ENCODE measurements around the gene ACBD7.

Gene ACBD7

DNA sequence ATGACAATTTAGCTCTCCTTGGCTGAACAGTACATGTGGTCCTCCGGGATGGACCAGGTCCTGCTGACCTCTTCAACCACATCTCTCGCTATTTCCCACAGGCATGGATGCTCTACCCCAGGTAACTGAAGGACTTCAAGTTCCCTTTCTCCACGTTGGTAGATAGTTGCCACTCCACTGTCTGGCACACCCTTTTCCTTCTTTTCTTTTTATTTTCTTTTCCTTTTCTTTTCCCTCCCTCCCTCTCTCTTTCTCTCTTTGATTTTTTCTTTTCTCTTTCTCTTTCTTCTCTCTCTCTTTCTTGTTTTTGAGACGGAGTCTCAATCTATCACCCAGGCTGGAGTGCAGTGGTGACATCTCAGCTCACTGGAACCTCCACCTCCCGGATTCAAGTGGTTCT lies 2.8 kb upstream of the ACBD7 start:
- no peak for DNase-seq (ENCODE audit: low spot score)

GRCh38 chr10:15084502-15084922 lies 4.1 kb downstream of the ACBD7 start:
- DNase-seq (ENCODE audit: low spot score) = no peak

DNA sequence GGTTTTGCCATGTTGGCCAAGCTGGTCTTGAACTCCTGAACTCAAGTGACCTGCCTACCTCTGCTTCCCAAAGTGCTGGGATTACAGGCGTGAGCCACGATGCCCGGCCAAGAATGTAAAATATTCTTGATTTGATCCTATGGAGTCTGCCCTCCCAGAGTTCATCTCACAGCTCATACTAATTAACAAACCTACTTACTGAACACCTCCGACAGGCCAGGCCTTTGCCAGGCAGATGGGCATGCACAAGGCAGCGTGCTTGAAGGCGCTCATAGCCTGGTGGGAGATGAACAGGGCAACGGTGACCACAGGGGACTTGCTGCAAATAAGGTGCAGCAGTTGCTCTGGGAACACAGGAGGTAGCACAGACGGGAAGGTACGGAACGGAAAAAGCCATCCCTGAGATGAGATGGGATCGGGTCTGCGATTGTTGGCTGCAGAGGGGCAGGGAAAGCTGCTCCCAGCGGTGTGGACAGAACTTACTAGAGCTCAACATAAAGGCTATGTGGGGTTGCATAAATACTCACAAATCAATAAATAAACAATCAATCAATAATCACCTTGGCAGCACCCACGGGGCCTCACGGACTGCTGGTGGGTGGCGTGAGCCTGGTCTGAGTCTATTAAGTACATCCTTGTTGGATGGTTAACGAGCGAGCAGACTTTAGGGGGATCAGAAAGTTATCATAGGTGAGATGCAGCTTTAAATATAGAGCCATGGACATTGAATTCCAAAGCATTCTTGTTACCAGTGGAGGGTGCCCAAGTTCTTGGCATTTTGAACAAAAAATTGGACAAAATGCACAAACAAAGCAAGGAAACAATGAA lies 4.7 kb downstream of the ACBD7 start:
- no peak for DNase-seq (ENCODE audit: low spot score)

GRCh38 chr10:15075421-15075820 lies 13.2 kb downstream of the ACBD7 start:
- no peak for DNase-seq (ENCODE audit: low spot score)

- no peak for DNase-seq (ENCODE audit: low spot score)
Observed at GRCh38 chr10:15072358-15072757, 16.2 kb downstream of the ACBD7 start.

GRCh38 chr10:15069230-15069629 lies 19.3 kb downstream of the ACBD7 start:
- no peak for DNase-seq (ENCODE audit: low spot score)

GRCh38 chr10:15068802-15069201 lies 19.8 kb downstream of the ACBD7 start:
- no peak for DNase-seq (ENCODE audit: low spot score)

DNA sequence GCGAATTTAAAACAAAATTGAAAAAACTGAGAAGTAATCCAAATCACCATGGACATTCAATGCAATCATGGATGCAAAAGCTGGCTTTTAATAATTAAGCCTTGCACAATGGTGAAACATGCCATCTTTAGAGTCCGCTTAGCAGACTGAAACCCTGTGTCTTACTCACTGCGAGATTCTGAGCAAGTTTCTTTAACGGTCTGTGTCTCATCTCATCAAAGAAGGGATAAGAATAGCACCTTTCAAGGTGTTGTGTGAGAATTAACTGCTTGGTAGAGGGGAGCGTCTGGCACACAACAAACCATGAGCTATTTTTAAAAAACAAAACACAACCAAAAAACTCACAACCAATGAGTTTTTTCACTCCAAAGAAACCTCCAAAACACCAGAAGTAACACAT lies 21.4 kb downstream of the ACBD7 start:
- no peak for DNase-seq (ENCODE audit: low spot score)

DNA sequence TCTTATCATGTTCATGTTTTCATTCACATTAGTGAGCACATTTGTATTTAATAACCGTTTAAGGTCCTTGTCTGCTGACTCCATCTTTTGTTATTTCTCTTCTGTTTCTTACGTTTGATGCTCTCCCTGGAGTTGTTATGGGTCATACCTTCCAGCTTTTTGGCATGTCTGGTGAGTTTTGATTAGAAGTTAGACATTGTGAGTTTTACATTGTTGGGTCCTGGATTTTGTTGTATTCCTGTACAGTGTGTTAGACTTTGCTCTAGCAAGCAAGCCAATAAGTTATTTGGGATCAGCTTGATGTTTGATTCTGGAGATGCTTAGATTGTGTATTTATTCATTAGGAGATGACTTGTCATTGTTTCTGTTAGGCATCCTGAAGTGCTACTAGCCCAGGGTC lies 27.9 kb downstream of the ACBD7 start:
- DNase-seq (ENCODE audit: low spot score) = no peak

DNA sequence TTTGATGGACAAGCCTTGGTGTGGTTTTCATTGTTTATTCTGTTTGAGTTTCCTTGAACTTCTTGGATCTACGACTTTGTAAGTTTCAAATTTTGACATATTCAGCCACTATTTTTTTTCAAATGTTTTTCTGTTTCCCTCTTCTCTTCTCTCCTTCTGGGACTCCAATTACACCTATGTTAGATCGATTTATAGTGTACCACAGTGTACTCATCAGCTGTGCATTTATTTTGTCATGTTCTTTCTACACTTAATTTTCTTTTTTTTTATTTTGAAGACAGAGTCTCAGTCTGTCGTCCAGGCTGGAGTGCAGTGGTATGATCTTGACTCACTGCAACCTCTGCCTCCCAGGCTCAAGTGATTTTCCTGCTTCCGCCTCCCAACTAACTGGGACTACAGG lies 28.7 kb downstream of the ACBD7 start:
- DNase-seq (ENCODE audit: low spot score) = no peak

- DNase-seq (ENCODE audit: low spot score) = no peak
Observed at GRCh38 chr10:15058689-15059088, 29.9 kb downstream of the ACBD7 start.

- DNase-seq (ENCODE audit: low spot score) = no peak
Observed at GRCh38 chr10:15053061-15053460, 35.5 kb downstream of the ACBD7 start.

- no peak for DNase-seq (ENCODE audit: low spot score)
Observed at GRCh38 chr10:15052121-15052520, 36.5 kb downstream of the ACBD7 start.

GRCh38 chr10:15049533-15049932 lies 39.0 kb downstream of the ACBD7 start:
- no peak for DNase-seq (ENCODE audit: low spot score)

DNA sequence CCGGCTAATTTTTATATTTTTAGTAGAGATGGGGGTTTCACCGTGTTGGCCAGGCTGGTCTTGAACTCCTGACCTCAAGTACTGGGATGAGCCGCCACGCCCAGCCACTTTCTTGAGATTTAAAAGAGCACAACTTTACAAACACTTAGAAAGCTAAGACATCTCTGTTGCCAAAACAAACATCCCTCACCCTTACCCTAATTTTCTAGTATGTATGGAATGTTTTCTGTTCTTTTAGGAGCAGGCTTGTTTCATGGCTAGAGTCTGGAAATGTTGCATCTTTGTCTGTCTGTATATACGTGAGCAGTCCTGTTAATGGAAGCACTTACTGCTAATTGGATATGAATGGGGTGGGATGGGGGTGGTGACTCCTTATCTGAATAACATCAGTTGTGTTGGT lies 42.0 kb downstream of the ACBD7 start:
- no peak for DNase-seq (ENCODE audit: low spot score)

DNA sequence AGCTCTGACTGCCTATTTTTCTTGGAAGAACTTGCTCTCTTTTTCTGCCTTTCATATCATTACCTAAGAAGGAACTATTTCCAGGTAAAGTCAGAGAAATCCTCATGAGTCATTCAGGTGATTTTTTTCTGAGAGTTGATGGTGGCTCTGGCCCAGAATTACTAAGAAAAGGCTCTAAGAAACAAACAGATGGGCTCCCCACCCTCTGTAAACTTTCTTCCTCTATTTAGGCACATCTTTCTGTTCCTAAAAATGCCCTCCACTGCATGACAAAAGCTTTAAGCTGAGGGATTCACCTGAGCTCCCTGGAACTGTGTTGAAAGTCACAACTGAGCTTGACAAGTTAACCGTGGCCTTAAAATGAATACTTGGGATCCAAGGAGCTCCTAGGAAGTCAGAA lies 43.2 kb downstream of the ACBD7 start:
- no peak for DNase-seq (ENCODE audit: low spot score)

DNA sequence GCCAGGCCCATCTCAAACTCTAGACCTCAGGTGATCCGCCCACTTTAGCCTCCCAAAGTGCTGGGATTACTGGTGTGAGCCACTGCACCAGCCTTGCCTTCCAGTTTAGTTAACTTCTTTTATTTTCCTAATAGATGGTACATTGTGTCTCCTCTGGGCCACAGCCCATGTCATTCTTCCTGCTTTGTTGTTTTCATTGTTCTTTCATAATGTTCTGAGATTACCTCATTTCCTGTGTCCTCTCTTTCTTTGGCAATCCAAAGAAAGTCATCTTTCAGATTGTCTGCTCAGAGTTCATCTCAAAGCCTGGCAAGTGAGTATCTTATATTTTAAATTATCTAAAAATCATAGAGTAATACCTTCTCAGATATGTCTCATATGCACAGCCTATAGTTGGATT lies 44.9 kb downstream of the ACBD7 start, which contains the start of gene OLAH:
OLAH (plus strand) TSS at position 270 of the 400 bp plus-strand sequence. CDS start 3,346 bp downstream, outside the sequence.
- no peak for DNase-seq (ENCODE audit: low spot score)

DNA sequence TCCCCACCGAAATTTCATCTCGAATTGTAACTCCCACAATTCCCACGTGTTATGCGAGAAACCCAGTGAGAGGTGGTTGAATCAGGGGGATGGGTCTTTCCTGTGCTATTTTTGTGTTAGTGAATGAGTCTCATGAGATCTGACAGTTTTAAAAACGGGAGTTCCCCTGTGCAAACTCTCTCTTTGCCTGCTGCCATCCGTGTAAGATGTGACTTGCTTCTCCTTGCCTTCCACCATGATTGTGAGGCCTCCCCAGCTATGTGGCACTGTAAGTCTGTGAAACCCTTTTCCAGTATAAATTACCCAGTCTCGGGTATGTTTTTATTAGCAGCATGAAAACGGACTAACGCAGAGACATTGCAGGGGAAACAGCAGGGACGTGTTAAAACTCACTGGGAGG lies 50.2 kb downstream of the ACBD7 start:
- DNase-seq (ENCODE audit: low spot score) = no peak

GRCh38 chr10:15037691-15038090 lies 50.9 kb downstream of the ACBD7 start:
- no peak for DNase-seq (ENCODE audit: low spot score)

DNA sequence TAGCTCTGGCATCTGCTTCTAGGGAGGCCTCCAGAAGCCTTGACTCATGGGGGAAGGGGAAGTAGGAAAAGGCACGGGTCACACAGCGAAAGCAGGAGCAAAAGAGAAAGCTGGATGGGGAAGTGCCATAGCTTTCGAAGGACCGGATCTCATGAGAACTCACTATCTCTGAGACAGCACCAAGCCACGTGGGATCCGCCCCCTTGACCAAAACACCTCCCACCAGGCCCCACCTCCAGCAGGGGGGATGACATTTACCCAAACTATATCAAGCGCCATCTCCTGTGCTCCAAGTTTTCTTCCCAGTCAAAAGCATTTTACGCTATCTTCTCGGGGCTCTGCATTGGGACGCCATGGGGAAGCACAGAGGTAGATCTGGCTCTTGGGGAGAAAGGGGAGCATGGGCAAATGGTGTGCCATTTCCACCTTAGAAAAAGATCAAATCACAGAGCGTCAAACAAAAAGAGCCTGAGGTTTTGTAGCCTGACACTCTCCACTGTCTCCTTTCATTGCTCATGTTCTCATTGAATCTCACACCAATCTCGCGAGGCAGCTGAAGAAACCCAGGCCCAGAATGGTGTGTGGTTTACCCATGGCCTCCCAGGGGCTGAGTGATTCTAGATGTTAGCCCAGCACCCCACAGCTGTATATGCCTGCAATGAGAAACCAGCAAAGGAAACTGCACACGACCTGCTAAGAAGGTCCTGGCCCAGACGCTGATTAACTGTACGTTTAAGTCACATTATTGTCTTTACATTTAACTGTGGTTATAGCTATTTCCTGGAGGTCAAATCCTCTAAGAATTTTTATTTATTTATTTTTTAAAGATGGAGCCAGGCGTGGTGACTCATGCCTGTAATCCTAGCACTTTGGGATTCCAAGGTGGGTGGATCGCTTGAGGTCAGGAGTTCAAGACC lies 52.9 kb downstream of the ACBD7 start:
- no peak for DNase-seq (ENCODE audit: low spot score)

DNA sequence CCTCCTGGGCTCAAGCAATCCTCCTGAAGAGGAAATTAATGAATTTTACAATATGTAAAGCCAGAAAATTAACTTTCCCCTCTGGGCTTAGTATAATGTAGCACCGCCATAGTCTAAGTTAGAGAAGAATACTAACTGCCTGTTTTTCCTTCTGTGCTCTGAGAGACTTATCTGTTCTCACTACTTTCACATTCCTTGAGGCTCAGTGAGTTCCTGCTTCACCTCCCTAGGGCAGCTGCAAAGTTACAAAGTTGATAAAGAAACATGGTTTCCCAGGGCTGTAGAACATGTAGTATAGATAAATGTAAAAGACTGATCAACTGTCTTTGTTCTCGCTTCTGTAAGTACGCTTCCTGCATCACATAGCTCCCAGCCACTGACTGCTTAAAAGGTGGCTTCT lies 60.8 kb downstream of the ACBD7 start:
- DNase-seq (ENCODE audit: low spot score) = no peak

Measured in germinal center (tissue), 1 donor.